Glutamatergic neuron (in vitro differentiated cells): ENCODE data around the gene ACTR1B. TPM values are rescaled to one million over a fixed set of nuclear protein-coding genes. Genes with fewer than 3 reads are reported as not detected.

Experiments used
- DNase-seq: peaks from one replicate; pipeline ENCODE4 v3.0.0; 2022
- H3K27ac Mint-ChIP-seq: one replicate; pipeline ENCODE4 v1.8.0; 2020; ENCODE audit warnings: mild to moderate bottlenecking, mixed read lengths, inconsistent platforms; ENCODE audit not compliant: unreplicated experiment
- H3K27me3 Mint-ChIP-seq: one replicate; pipeline ENCODE4 v1.8.0; 2020; ENCODE audit warnings: mild to moderate bottlenecking, moderate library complexity, mixed read lengths, inconsistent platforms; ENCODE audit not compliant: unreplicated experiment
- H3K36me3 Mint-ChIP-seq: one replicate; pipeline ENCODE4 v1.8.0; 2020; ENCODE audit warnings: mild to moderate bottlenecking, mixed read lengths, inconsistent platforms; ENCODE audit not compliant: unreplicated experiment
- H3K4me1 Mint-ChIP-seq: one replicate; pipeline ENCODE4 v1.8.0; 2020; ENCODE audit warnings: mild to moderate bottlenecking, low read depth, mixed read lengths, inconsistent platforms; ENCODE audit not compliant: unreplicated experiment
- H3K4me3 Mint-ChIP-seq: one replicate; pipeline ENCODE4 v1.8.0; 2020; ENCODE audit warnings: mild to moderate bottlenecking, mixed read lengths, inconsistent platforms; ENCODE audit not compliant: unreplicated experiment
- H3K9me3 Mint-ChIP-seq: one replicate; pipeline ENCODE4 v1.8.0; 2020; ENCODE audit warnings: mild to moderate bottlenecking, moderate library complexity, mixed read lengths, inconsistent platforms; ENCODE audit not compliant: unreplicated experiment
- CTCF ChIP-seq: fragments of 200-600 bp; sonication (generic); IDR thresholded peaks from one replicate; pipeline ENCODE4 v1.5.0; 2021; ENCODE audit not compliant: partially characterized antibody, unreplicated experiment
- total RNA-seq: library from RNA; stranded (reverse); fragmentation: NEBNext Ultra II Directional; extraction: Animal tissue kit (Norgen Biotek cat#: 25700); gene quantifications from one replicate; pipeline ENCODE4 v1.2.1, GENCODE V29; 2021; ENCODE audit not compliant: unreplicated experiment

The ACTR1B gene
- total RNA-seq, 1 donor from 2014 or later: 104 TPM

- Mint-ChIP-seq H3K36me3 (peaks cover 4% of the 10 kb centered on the region), H3K9me3 (peaks cover 14% of the 10 kb centered on the region), H3K27ac (no peak overlapping the region), H3K4me3 (no peak overlapping the region), H3K4me1 (peaks cover 25% of the 10 kb centered on the region), H3K27me3 (peaks cover 6% of the 10 kb centered on the region)
- no peak for DNase-seq
- TF ChIP-seq CTCF: no peak
Measured at GRCh38 chr2:97660044-97660774, 3.6 kb downstream of the ACTR1B start.

- Mint-ChIP-seq H3K36me3 (peaks cover 10% of the 10 kb centered on the region), H3K4me3 (no peak overlapping the region), H3K4me1 (peaks cover 22% of the 10 kb centered on the region), H3K9me3 (peaks cover 17% of the 10 kb centered on the region), H3K27ac (no peak overlapping the region), H3K27me3 (peaks cover 9% of the 10 kb centered on the region)
- DNase-seq: no peak
- no peak for TF ChIP-seq CTCF
Measured at GRCh38 chr2:97659256-97660043, 4.4 kb downstream of the ACTR1B start.

GRCh38 chr2:97658691-97659157, 5.1 kb downstream of the ACTR1B start:
- DNase-seq: no peak
- Mint-ChIP-seq H3K36me3 (peaks cover 18% of the 10 kb centered on the region), H3K27ac (no peak overlapping the region), H3K4me1 (peaks cover 22% of the 10 kb centered on the region), H3K4me3 (no peak overlapping the region), H3K9me3 (peaks cover 17% of the 10 kb centered on the region), H3K27me3 (peaks cover 10% of the 10 kb centered on the region)
- no peak for TF ChIP-seq CTCF

GRCh38 chr2:97657986-97658690, 5.7 kb downstream of the ACTR1B start:
- peaks cover 22% of the 10 kb centered on the region for H3K4me1 Mint-ChIP-seq
- H3K4me3 Mint-ChIP-seq: no peak overlapping the region
- no peak for DNase-seq
- TF ChIP-seq CTCF: no peak
- H3K36me3 Mint-ChIP-seq: peaks cover 24% of the 10 kb centered on the region
- peaks cover 19% of the 10 kb centered on the region for H3K9me3 Mint-ChIP-seq
- no peak overlapping the region for H3K27ac Mint-ChIP-seq
- H3K27me3 Mint-ChIP-seq: peaks cover 9% of the 10 kb centered on the region
